ENCODE measurements around the gene KMT2C.

KMT2C gene

GRCh38 chr7:152097330-152097729, 338.5 kb downstream of the KMT2C start:
- Histone ChIP-seq H3K36me3 (ENCODE audit: insufficient read depth, low read length) (no peaks in the 10 kb centered on the region), H3F3A (ENCODE audit: low read depth) (no peaks in the 10 kb centered on the region), H4K20me1 (ENCODE audit: insufficient read depth, low read length, poor library complexity, severe bottlenecking) (no peaks in the 10 kb centered on the region), H3K79me2 (ENCODE audit: insufficient read depth, low read length) (no peaks in the 10 kb centered on the region), H3K4me1 (ENCODE audit: insufficient read depth, low read length, poor library complexity, severe bottlenecking) (no peaks in the 10 kb centered on the region), H2AFZ (ENCODE audit: low read length) (no peak overlapping the region), H3K4me2 (ENCODE audit: low read depth, low read length, poor library complexity, severe bottlenecking) (no peak overlapping the region), H3K9ac (ENCODE audit: low read depth, low read length, poor library complexity, severe bottlenecking) (no peak overlapping the region), H3K9me2 (replicated peaks; ENCODE audit: low read depth, low read length) (no peaks in the 10 kb centered on the region), H3K4me3 (ENCODE audit: low read length, poor library complexity, severe bottlenecking) (no peak overlapping the region), H3K9me3 (ENCODE audit: insufficient read depth, low read depth, low read length) (no peaks in the 10 kb centered on the region), H3K27me3 (ENCODE audit: insufficient read depth, low read length, poor library complexity, severe bottlenecking) (no peaks in the 10 kb centered on the region)
- TF ChIP-seq CTCF (conservative IDR thresholded peaks at IDR 0.05; ENCODE audit: low read length) = no peak
- no peak for TF ChIP-seq EZH2phosphoT487 (IDR thresholded peaks at IDR 0.05; ENCODE audit: borderline replicate concordance)

GRCh38 chr7:152095771-152096170, 340.0 kb downstream of the KMT2C start:
- Histone ChIP-seq H3K79me2 (ENCODE audit: insufficient read depth, low read length) (no peaks in the 10 kb centered on the region), H3K27me3 (ENCODE audit: insufficient read depth, low read length, poor library complexity, severe bottlenecking) (no peaks in the 10 kb centered on the region), H3K4me1 (ENCODE audit: insufficient read depth, low read length, poor library complexity, severe bottlenecking) (no peaks in the 10 kb centered on the region), H3K36me3 (ENCODE audit: insufficient read depth, low read length) (no peaks in the 10 kb centered on the region), H3K9me3 (ENCODE audit: insufficient read depth, low read depth, low read length) (no peaks in the 10 kb centered on the region), H3K9me2 (replicated peaks; ENCODE audit: low read depth, low read length) (no peaks in the 10 kb centered on the region), H3K4me3 (ENCODE audit: low read length, poor library complexity, severe bottlenecking) (no peak overlapping the region), H3K9ac (ENCODE audit: low read depth, low read length, poor library complexity, severe bottlenecking) (no peak overlapping the region), H4K20me1 (ENCODE audit: insufficient read depth, low read length, poor library complexity, severe bottlenecking) (no peaks in the 10 kb centered on the region), H3F3A (ENCODE audit: low read depth) (no peaks in the 10 kb centered on the region), H3K4me2 (ENCODE audit: low read depth, low read length, poor library complexity, severe bottlenecking) (no peak overlapping the region), H2AFZ (ENCODE audit: low read length) (no peak overlapping the region)
- TF ChIP-seq EZH2phosphoT487 (IDR thresholded peaks at IDR 0.05; ENCODE audit: borderline replicate concordance) (no peak), CTCF (conservative IDR thresholded peaks at IDR 0.05; ENCODE audit: low read length) (no peak)

- no peaks in the 10 kb centered on the region for H4K20me1 ChIP-seq (ENCODE audit: insufficient read depth, low read length, poor library complexity, severe bottlenecking)
Measured at GRCh38 chr7:152093717-152094116, 342.1 kb downstream of the KMT2C start.

More at GRCh38 chr7:152093717-152094116, 342.1 kb downstream of the KMT2C start:
- no peaks in the 10 kb centered on the region for H3F3A ChIP-seq (ENCODE audit: low read depth)
- no peaks in the 10 kb centered on the region for H3K79me2 ChIP-seq (ENCODE audit: insufficient read depth, low read length)
- no peaks in the 10 kb centered on the region for H3K9me2 ChIP-seq (replicated peaks; ENCODE audit: low read depth, low read length)
- no peaks in the 10 kb centered on the region for H3K4me1 ChIP-seq (ENCODE audit: insufficient read depth, low read length, poor library complexity, severe bottlenecking)
- no peak overlapping the region for H3K4me2 ChIP-seq (ENCODE audit: low read depth, low read length, poor library complexity, severe bottlenecking)
- H2AFZ ChIP-seq (ENCODE audit: low read length) = no peak overlapping the region
- H3K36me3 ChIP-seq (ENCODE audit: insufficient read depth, low read length) = no peaks in the 10 kb centered on the region
- TF ChIP-seq EZH2phosphoT487 (IDR thresholded peaks at IDR 0.05; ENCODE audit: borderline replicate concordance) = no peak
- TF ChIP-seq CTCF (conservative IDR thresholded peaks at IDR 0.05; ENCODE audit: low read length) = no peak
- H3K4me3 ChIP-seq (ENCODE audit: low read length, poor library complexity, severe bottlenecking) = no peak overlapping the region
- H3K27me3 ChIP-seq (ENCODE audit: insufficient read depth, low read length, poor library complexity, severe bottlenecking) = no peaks in the 10 kb centered on the region
- H3K9ac ChIP-seq (ENCODE audit: low read depth, low read length, poor library complexity, severe bottlenecking) = no peak overlapping the region
- no peaks in the 10 kb centered on the region for H3K9me3 ChIP-seq (ENCODE audit: insufficient read depth, low read depth, low read length)

All from Loucy (cell line).